GM21723 (cell line): ENCODE measurements around the gene PGAP6.
"Not testable (repeated sequence)": the region's sequence is repeated elsewhere in the genome, so short reads cannot be mapped to it uniquely, and the experiment has no call there.

Source experiments
- ATAC-seq: cut with Tn5 transposase; IDR thresholded peaks from one replicate; pipeline ENCODE4 v1.9.1; 2021; ENCODE audit warnings: mild to moderate bottlenecking, moderate library complexity; ENCODE audit not compliant: unreplicated experiment

Gene PGAP6, protein sequence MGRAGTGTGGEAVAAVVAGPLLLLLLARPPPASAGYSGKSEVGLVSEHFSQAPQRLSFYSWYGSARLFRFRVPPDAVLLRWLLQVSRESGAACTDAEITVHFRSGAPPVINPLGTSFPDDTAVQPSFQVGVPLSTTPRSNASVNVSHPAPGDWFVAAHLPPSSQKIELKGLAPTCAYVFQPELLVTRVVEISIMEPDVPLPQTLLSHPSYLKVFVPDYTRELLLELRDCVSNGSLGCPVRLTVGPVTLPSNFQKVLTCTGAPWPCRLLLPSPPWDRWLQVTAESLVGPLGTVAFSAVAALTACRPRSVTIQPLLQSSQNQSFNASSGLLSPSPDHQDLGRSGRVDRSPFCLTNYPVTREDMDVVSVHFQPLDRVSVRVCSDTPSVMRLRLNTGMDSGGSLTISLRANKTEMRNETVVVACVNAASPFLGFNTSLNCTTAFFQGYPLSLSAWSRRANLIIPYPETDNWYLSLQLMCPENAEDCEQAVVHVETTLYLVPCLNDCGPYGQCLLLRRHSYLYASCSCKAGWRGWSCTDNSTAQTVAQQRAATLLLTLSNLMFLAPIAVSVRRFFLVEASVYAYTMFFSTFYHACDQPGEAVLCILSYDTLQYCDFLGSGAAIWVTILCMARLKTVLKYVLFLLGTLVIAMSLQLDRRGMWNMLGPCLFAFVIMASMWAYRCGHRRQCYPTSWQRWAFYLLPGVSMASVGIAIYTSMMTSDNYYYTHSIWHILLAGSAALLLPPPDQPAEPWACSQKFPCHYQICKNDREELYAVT

GRCh38 chr16:381789-382717 is at the start of gene PGAP6:
Gene PGAP6, minus strand, starts transcription at chr16:381978. Its CDS starts 157 bp downstream, at chr16:381821.
- peak; percentile 47 for ATAC-seq

DNA sequence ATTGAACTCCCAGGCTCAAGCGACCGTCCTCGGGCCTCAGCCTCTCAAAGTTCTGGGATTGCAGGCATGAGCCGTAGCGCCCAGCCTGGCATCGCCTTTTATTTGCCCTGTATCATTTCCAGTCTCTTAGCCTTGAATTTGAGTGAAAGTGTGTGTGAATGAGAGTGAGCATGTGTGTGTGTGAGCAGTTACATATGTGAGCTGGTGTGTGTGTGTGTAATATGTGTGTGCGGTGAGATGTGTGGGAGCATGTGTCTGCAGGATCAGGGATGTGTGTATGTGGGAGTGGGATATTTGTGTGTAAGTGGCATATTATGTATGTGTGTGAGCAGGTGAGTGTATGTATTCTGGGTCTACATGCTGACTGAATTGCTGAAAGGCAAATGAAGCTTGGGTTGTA is 49.1 kb upstream of the PGAP6 start:
- no peak for ATAC-seq

DNA sequence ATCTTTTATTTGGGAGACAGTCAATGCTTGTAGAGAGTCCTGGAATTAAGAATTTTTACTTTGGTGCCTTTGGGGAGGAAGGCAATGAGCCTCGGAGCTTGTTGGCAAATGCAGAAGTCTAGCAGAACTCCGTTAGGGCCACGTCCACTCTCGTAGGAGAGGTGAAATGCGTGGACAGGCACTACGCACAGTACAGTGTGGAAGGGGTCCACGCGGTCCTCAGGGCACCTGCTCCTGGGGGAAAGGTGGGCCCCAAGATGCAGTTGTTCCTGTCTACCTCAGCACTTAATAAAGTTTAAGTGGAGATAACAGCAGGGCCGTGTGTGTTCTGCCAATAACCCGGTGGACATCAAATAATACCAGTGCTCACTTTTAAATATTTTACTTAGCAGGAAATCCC is 45.5 kb upstream of the PGAP6 start:
- no peak for ATAC-seq

DNA sequence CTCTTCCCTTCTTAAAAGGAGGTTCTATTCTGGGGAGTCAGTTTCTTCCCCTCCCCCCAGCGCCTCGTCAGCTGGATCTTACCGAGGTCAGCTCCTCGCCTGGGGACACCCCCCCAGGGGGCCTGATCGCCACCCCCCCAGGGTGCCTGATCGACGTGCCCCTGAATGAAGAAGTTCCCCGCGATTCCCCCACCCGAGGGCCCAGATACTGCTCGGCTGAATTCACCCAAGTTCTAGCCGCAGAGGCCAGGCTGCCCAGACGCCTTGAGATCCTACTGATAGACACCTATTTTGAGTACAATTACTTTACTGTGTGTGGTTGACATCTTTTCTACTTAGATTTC is 45.1 kb upstream of the PGAP6 start:
- no peak for ATAC-seq

- ATAC-seq: peak; percentile 24
Measured at GRCh38 chr16:426115-426905, 44.5 kb upstream of the PGAP6 start.

GRCh38 chr16:425740-426114 is 43.9 kb upstream of the PGAP6 start:
- peak; percentile 46 for ATAC-seq

GRCh38 chr16:425082-425718 is 43.4 kb upstream of the PGAP6 start, which contains the start of gene RAB11FIP3:
Gene RAB11FIP3, plus strand, starts transcription at chr16:425649. Its CDS starts 358 bp downstream, at chr16:426007.
- peak; percentile 85 for ATAC-seq

- ATAC-seq: no peak
Measured at GRCh38 chr16:424623-425081, 42.9 kb upstream of the PGAP6 start.

DNA sequence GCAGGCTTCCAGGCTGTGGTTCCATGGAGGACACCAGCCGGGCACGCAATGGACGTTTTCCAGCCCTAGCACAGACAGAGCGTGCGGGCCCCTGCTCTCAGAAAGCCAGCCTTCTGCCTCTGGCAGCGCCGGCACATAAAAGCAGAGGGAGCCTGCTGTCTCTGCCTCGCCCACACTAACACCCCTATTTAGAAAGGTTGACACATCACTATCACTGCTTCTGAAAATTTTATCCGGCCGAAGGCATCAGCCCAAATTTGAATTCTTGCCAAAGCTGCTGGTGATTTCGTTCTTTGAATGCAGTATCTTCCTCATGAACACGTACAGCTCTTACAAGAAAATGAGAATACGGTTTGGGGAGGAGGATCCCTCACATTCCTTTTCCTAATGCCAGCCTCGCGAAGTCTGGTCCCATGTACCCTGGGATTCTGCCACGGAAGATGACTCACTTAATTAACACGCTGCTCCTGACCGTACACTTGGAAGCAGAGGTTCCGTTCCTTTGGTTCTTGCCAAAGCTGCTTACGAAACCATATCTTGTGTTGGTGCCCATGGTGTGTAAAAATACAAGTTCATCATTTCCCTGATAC is 42.4 kb upstream of the PGAP6 start:
- ATAC-seq: no peak

GRCh38 chr16:422179-422578 is 40.4 kb upstream of the PGAP6 start:
- not testable (repeated sequence) for ATAC-seq

GRCh38 chr16:415170-415498 is 33.4 kb upstream of the PGAP6 start:
- ATAC-seq: not testable (repeated sequence)

DNA sequence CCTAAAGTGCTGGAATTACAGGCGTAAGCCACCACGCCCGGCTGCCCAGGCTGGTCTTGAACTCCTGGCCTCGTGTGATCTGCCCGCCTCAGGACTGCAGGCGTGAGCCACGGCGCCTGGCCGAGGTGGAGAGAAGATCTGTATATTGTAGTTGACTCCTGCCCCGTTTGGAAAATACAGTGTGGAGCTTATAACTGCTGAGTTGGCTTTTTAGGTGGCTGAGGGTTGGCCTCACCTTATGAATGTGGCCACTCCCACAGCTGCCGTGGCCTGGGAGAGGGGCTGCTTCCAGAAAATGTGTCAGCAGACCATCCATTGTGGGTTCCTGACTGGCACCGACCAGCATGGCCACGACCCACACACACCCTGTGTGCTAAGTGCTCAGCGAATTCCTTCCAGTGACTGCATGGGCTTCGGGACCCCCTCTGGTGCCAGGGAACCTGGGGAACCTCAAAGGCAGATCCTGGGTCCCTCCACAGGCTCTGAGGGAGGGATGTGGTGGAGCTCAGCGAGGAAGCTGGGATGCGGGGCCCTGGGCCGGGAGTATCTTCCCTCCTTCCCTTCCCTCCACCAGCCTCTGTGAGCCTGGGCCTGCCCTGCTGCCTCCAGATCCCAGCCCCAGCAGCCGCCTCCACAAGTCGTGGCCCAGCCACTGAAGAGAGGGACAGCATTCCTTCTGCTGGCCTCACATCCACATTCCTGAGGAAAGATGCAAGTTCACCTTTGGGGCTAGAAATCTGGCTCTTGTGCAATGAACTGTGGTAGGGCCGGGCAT is 32.8 kb upstream of the PGAP6 start:
- ATAC-seq: no peak

- ATAC-seq: no peak
Measured at GRCh38 chr16:411576-412265, 29.9 kb upstream of the PGAP6 start.

DNA sequence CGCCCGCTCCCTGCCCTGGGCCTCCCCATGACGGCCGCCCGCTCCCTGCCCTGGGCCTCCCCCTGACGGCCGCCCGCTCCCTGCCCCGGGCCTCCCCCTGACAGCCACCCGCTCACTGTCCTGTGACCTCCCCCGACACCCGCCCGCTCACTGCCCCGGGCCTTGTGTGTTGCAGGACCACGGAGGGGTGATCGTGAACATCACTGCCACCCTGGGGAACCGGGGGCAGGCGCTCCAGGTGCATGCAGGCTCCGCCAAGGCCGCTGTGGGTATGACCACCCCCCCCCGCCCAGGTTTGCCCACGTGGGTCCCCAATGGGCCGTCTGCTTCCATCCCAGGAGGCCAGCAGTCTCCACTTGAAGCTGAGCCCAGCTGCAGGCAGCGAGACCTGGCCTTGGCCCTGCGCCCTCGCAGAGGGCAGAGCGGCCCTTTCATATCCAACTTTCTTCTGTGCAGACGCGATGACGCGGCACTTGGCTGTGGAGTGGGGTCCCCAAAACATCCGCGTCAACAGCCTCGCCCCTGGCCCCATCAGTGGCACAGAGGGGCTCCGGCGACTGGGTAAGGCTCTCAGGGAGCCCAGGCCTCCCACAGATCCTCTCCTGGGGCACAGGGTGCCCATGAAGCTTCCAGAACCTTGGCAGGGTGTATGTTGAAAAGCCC is 28.9 kb upstream of the PGAP6 start:
- no peak for ATAC-seq

- no peak for ATAC-seq
Measured at GRCh38 chr16:407253-407652, 25.5 kb upstream of the PGAP6 start.

DNA sequence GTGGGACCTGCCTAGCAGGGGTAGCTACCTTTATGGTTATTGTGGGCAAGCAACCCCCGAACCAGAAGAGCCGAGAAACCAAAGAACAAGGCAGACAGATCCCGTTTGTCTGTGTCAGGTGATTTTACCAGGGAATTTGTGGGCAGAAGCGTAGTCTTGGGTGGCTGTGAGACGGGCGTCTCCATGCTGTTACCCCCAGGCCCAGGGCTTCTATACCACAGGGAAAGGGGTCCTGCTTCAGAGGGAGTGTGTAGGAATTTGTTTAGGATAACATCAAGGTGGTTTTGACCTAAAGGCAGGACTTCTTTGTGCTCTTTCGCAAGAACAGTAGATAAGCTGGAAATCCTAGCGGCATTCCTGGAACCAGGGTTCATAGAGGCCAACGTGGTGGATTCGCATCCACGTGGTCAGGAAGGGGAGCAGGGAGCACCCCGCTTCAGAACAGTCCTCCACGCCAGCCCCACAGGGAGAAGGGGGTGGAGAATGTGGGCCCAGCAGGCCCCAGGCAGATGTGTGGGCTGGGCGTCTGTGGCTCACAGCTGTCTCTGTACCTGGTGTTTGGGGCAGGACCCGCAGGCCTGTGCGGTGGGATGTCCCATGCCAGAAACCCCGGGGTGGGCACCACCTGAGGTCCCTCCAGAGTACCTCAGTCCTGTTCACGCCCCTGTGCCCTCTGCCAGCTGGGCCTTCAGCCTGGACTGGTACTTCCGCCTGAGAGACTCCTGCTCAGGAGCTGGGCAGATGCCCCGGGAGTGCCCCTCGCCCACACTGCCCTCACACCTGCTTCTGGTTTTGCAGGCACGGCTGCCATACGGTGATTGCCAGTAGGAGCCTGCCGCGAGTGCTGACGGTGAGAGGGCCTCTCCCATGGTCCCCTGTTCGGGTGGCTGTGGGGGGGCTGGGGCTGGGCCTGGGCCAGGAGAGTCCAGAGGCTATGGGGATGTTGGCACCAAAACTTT is 24.0 kb upstream of the PGAP6 start:
- no peak for ATAC-seq
